Measurements from ENCODE around the gene TRPM3. TPM values are rescaled to one million over a fixed set of nuclear protein-coding genes. Genes with fewer than 3 reads are reported as not detected.
A peak's percentile ranks its signal among the peaks of the same experiment; 100 is the strongest.

Gene TRPM3
- total RNA-seq, 3 donors from 2014 or later: not detected

- Mint-ChIP-seq H3K27me3 (ENCODE audit: low read depth) (no peaks in the 10 kb centered on the region), H3K36me3 (ENCODE audit: insufficient read depth) (no peaks in the 10 kb centered on the region), H3K9me3 (no peaks in the 10 kb centered on the region), H3K4me3 (no peak overlapping the region), H3K4me1 (ENCODE audit: low read depth) (no peaks in the 10 kb centered on the region)
- DNase-seq (no peak), ATAC-seq (no peak)
Measured at GRCh38 chr9:70574151-70574837, 547.1 kb downstream of the TRPM3 start.

- ATAC-seq: no peak
- Mint-ChIP-seq H3K27me3 (ENCODE audit: low read depth) (no peaks in the 10 kb centered on the region), H3K4me1 (ENCODE audit: low read depth) (no peaks in the 10 kb centered on the region), H3K9me3 (no peaks in the 10 kb centered on the region), H3K36me3 (ENCODE audit: insufficient read depth) (no peaks in the 10 kb centered on the region), H3K4me3 (no peak overlapping the region)
- no peak for DNase-seq
Measured at GRCh38 chr9:70573308-70573707, 548.1 kb downstream of the TRPM3 start.

GRCh38 chr9:70571258-70571657, 550.2 kb downstream of the TRPM3 start:
- peaks cover 6% of the 10 kb centered on the region for H3K4me1 Mint-ChIP-seq (ENCODE audit: low read depth)
- H3K9me3 Mint-ChIP-seq: no peaks in the 10 kb centered on the region
- ATAC-seq (no peak), DNase-seq (no peak)
- no peaks in the 10 kb centered on the region for H3K36me3 Mint-ChIP-seq (ENCODE audit: insufficient read depth)
- no peak overlapping the region for H3K4me3 Mint-ChIP-seq
- H3K27me3 Mint-ChIP-seq (ENCODE audit: low read depth): no peaks in the 10 kb centered on the region

- peaks cover 14% of the 10 kb centered on the region for H3K4me1 Mint-ChIP-seq (ENCODE audit: low read depth)
- no peaks in the 10 kb centered on the region for H3K9me3 Mint-ChIP-seq
- DNase-seq (no peak), ATAC-seq (no peak)
- no peak overlapping the region for H3K4me3 Mint-ChIP-seq
- no peaks in the 10 kb centered on the region for H3K27me3 Mint-ChIP-seq (ENCODE audit: low read depth)
- H3K36me3 Mint-ChIP-seq (ENCODE audit: insufficient read depth): no peaks in the 10 kb centered on the region
Measured at GRCh38 chr9:70569791-70570190, 551.6 kb downstream of the TRPM3 start.

GRCh38 chr9:70569070-70569772, 552.2 kb downstream of the TRPM3 start:
- Mint-ChIP-seq H3K4me3 (no peak overlapping the region), H3K9me3 (no peaks in the 10 kb centered on the region), H3K36me3 (ENCODE audit: insufficient read depth) (no peaks in the 10 kb centered on the region), H3K27me3 (ENCODE audit: low read depth) (no peaks in the 10 kb centered on the region), H3K4me1 (ENCODE audit: low read depth) (peaks cover 20% of the 10 kb centered on the region)
- no peak for ATAC-seq
- no peak for DNase-seq

GRCh38 chr9:70567511-70567910, 553.9 kb downstream of the TRPM3 start:
- no peaks in the 10 kb centered on the region for H3K36me3 Mint-ChIP-seq (ENCODE audit: insufficient read depth)

GRCh38 chr9:70566751-70567150, 554.7 kb downstream of the TRPM3 start:
- no peak for DNase-seq
- no peak for ATAC-seq
- Mint-ChIP-seq H3K9me3 (no peaks in the 10 kb centered on the region), H3K4me3 (no peak overlapping the region), H3K4me1 (ENCODE audit: low read depth) (peaks cover 39% of the 10 kb centered on the region), H3K27me3 (ENCODE audit: low read depth) (no peaks in the 10 kb centered on the region), H3K36me3 (ENCODE audit: insufficient read depth) (no peaks in the 10 kb centered on the region)

More at GRCh38 chr9:70567511-70567910, 553.9 kb downstream of the TRPM3 start:
- no peak overlapping the region for H3K4me3 Mint-ChIP-seq
- ATAC-seq (no peak), DNase-seq (no peak)
- H3K4me1 Mint-ChIP-seq (ENCODE audit: low read depth): peaks cover 36% of the 10 kb centered on the region
- H3K9me3 Mint-ChIP-seq: no peaks in the 10 kb centered on the region
- no peaks in the 10 kb centered on the region for H3K27me3 Mint-ChIP-seq (ENCODE audit: low read depth)

- H3K9me3 Mint-ChIP-seq: no peaks in the 10 kb centered on the region
- H3K36me3 Mint-ChIP-seq (ENCODE audit: insufficient read depth): no peaks in the 10 kb centered on the region
- H3K4me3 Mint-ChIP-seq: no peak overlapping the region
- no peaks in the 10 kb centered on the region for H3K27me3 Mint-ChIP-seq (ENCODE audit: low read depth)
- peaks cover 39% of the 10 kb centered on the region for H3K4me1 Mint-ChIP-seq (ENCODE audit: low read depth)
- ATAC-seq (no peak), DNase-seq (no peak)
Measured at GRCh38 chr9:70566066-70566465, 555.4 kb downstream of the TRPM3 start.

GRCh38 chr9:70564468-70565335, 556.7 kb downstream of the TRPM3 start:
- no peaks in the 10 kb centered on the region for H3K27me3 Mint-ChIP-seq (ENCODE audit: low read depth)
- H3K9me3 Mint-ChIP-seq: no peaks in the 10 kb centered on the region
- H3K4me1 Mint-ChIP-seq (ENCODE audit: low read depth): peaks cover 39% of the 10 kb centered on the region
- ATAC-seq: no peak
- no peaks in the 10 kb centered on the region for H3K36me3 Mint-ChIP-seq (ENCODE audit: insufficient read depth)
- no peak for DNase-seq
- peak overlapping the region; percentile 43 for H3K4me3 Mint-ChIP-seq

- H3K36me3 Mint-ChIP-seq (ENCODE audit: insufficient read depth): no peaks in the 10 kb centered on the region
Measured at GRCh38 chr9:70563431-70564204, 557.8 kb downstream of the TRPM3 start.

GRCh38 chr9:70563010-70563409, 558.4 kb downstream of the TRPM3 start:
- H3K4me1 Mint-ChIP-seq (ENCODE audit: low read depth): peaks cover 39% of the 10 kb centered on the region
- DNase-seq (no peak), ATAC-seq (no peak)
- H3K9me3 Mint-ChIP-seq: no peaks in the 10 kb centered on the region
- peak overlapping the region; percentile 43 for H3K4me3 Mint-ChIP-seq
- no peaks in the 10 kb centered on the region for H3K36me3 Mint-ChIP-seq (ENCODE audit: insufficient read depth)
- no peaks in the 10 kb centered on the region for H3K27me3 Mint-ChIP-seq (ENCODE audit: low read depth)

More at GRCh38 chr9:70563431-70564204, 557.8 kb downstream of the TRPM3 start:
- peaks cover 39% of the 10 kb centered on the region for H3K4me1 Mint-ChIP-seq (ENCODE audit: low read depth)
- DNase-seq (peak; percentile 18), ATAC-seq (peak; percentile 91 to 92)
- no peaks in the 10 kb centered on the region for H3K9me3 Mint-ChIP-seq
- peak overlapping the region; percentile 43 for H3K4me3 Mint-ChIP-seq
- H3K27me3 Mint-ChIP-seq (ENCODE audit: low read depth): no peaks in the 10 kb centered on the region

GRCh38 chr9:70561786-70562395, 559.5 kb downstream of the TRPM3 start:
- no peak for DNase-seq
- H3K27me3 Mint-ChIP-seq (ENCODE audit: low read depth): no peaks in the 10 kb centered on the region
- H3K9me3 Mint-ChIP-seq: no peaks in the 10 kb centered on the region
- no peaks in the 10 kb centered on the region for H3K36me3 Mint-ChIP-seq (ENCODE audit: insufficient read depth)
- H3K4me1 Mint-ChIP-seq (ENCODE audit: low read depth): peaks cover 37% of the 10 kb centered on the region
- no peak for ATAC-seq
- H3K4me3 Mint-ChIP-seq: no peak overlapping the region

- Mint-ChIP-seq H3K36me3 (ENCODE audit: insufficient read depth) (no peaks in the 10 kb centered on the region), H3K9me3 (no peaks in the 10 kb centered on the region), H3K27me3 (ENCODE audit: low read depth) (no peaks in the 10 kb centered on the region), H3K4me1 (ENCODE audit: low read depth) (peaks cover 32% of the 10 kb centered on the region), H3K4me3 (no peak overlapping the region)
- no peak for ATAC-seq
- no peak for DNase-seq
Measured at GRCh38 chr9:70561111-70561510, 560.3 kb downstream of the TRPM3 start.
